Natural killer cell treated with Interleukin-12 subunit alpha and Interleukin-12 subunit beta and Interleukin-15 and Interleukin-18, amount 100 ng/mL, for 72 hours (primary cell): ENCODE data around the gene FBXO17. TPM values are rescaled to one million over a fixed set of nuclear protein-coding genes. Genes with fewer than 3 reads are reported as not detected.
"Not testable (repeated sequence)": the region's sequence is repeated elsewhere in the genome, so short reads cannot be mapped to it uniquely, and the experiment has no call there.

Experiments
- ATAC-seq, 2 donors: fragments of 150-1000 bp; cut with Tn5 transposase in 1 of 2; sonication (Bioruptor Pico), chemical (Tn5 transposase) in 1 of 2; 2 replicates each; pipeline ENCODE4 v1.10.0; 2021
- DNase-seq: peaks from one replicate; pipeline ENCODE4 v3.0.0; 2022; ENCODE audit warnings: low spot score
- H3K27ac Mint-ChIP-seq, 2 donors: 1 replicate in 1 of 2; 2 replicates in 1 of 2; pipeline ENCODE4 v1.8.0; 2022; ENCODE audit warnings: mixed read lengths in 2 of 2, mild to moderate bottlenecking in 1 of 2, moderate library complexity in 1 of 2
- H3K27me3 Mint-ChIP-seq, 2 donors: 1 replicate in 1 of 2; 2 replicates in 1 of 2; pipeline ENCODE4 v1.8.0; 2022; ENCODE audit warnings: mixed read lengths in 2 of 2
- H3K36me3 Mint-ChIP-seq: one replicate; pipeline ENCODE4 v1.8.0; 2022; ENCODE audit warnings: mixed read lengths
- H3K4me1 Mint-ChIP-seq, 2 donors: 1 replicate in 1 of 2; 2 replicates in 1 of 2; pipeline ENCODE4 v1.8.0; 2022; ENCODE audit warnings: low read depth in 2 of 2, mixed read lengths in 2 of 2, mild to moderate bottlenecking in 1 of 2
- H3K4me3 Mint-ChIP-seq: one replicate; pipeline ENCODE4 v1.8.0; 2022; ENCODE audit warnings: mixed read lengths
- H3K9me3 Mint-ChIP-seq: 2 replicates; pipeline ENCODE4 v1.8.0; 2022; ENCODE audit warnings: mixed read lengths
- total RNA-seq, 2 donors: library from RNA; stranded (reverse); gene quantifications; one replicate each; pipeline ENCODE4 v1.2.3, GENCODE V29; 2022

Gene FBXO17, protein sequence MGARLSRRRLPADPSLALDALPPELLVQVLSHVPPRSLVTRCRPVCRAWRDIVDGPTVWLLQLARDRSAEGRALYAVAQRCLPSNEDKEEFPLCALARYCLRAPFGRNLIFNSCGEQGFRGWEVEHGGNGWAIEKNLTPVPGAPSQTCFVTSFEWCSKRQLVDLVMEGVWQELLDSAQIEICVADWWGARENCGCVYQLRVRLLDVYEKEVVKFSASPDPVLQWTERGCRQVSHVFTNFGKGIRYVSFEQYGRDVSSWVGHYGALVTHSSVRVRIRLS
- total RNA-seq, result not detected

DNA sequence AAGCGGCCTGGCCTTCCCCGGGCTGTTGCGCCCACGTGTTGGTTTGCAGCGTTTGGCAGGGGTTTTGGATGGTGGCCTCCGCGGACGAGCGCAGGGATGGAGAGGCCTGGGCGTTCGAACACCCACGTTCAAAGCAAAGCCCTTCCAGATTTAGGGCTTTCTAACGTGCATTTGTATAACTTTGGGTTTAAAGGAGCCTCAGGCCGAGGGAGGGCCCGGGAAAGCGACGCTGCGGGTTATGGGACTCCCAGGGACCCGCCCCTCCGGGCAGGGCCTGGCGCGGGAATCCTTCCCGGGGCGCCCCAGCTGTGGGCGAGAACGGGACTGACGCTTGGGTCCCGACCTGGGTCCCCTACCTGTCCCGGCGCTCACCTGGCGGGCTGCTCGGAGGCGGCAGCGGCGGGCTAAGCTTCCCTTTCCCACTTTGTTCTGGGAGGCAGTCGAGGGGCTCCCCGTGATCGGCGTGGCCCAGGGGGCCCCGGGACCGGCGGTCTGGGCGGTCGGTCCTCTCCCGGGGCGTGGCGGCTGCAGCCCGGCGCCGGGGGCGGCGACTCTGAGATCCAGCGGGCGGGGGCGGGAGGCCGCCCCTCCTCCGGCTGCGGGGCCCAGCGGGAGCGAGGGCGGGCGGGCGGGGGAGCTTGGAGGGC, at the start of gene FBXO17:
TSS of gene FBXO17 (minus strand) at position 529 of the 647 bp plus-strand sequence. CDS start 25,423 bp downstream, outside the sequence.
- H3K4me1 Mint-ChIP-seq, result peaks cover 10 to 13% of the 10 kb centered on the region in 2 donors
- H3K27ac Mint-ChIP-seq, result no peak within 1 kb of the TSS
- H3K27me3 Mint-ChIP-seq, result peaks cover 23% of the 10 kb centered on the region in 2 donors
- peak within 1 kb of the TSS; percentile 58 for H3K4me3 Mint-ChIP-seq
- ATAC-seq (peak in 1 of 2 donors; percentile 52), DNase-seq (no peak)
- no peaks in the 10 kb centered on the region for H3K36me3 Mint-ChIP-seq
- H3K9me3 Mint-ChIP-seq, result no peaks in the 10 kb centered on the region

DNA sequence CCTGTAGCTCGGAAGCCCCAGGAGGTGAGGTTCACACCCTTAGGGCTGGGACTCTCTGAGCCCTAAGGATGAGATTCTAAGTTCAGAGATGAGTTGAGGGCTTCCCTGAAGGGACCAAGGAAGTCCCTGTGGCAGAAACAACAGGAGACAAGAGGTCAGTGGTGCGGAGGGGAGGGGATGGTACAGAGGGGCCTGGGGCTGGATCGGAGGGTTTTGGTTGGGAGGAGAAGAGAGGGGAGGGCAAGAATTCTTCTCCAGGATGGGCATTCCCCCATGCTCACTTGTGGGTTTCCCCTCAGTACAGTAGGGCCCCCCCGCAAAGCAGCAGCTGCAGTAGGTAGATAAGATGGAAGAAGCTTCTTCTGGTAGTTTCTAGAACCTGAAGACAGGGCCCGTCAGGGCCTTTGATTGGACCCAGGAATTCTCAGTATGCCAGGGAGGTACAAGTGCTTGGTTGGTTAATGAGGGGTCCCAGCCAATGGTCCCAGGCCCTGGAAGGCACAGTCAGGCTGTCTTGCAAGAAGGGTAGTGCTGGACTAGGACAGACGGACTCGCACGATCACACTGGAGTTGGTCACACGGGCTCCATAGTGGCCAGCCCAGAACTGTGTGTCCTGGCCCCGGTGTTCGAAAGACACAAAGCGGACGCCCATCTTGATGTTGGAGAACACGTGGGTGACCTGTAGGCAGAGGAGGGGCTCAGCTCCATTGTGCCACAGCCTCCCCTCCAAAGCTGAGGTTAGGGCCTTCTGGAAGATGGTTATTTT, 49.5 kb upstream of the FBXO17 start:
- no peak overlapping the region for H3K27ac Mint-ChIP-seq
- H3K36me3 Mint-ChIP-seq, result no peaks in the 10 kb centered on the region
- no peaks in the 10 kb centered on the region for H3K9me3 Mint-ChIP-seq
- peaks cover 2 to 7% of the 10 kb centered on the region in 2 donors for H3K27me3 Mint-ChIP-seq
- H3K4me3 Mint-ChIP-seq, result no peak overlapping the region
- no peaks in the 10 kb centered on the region for H3K4me1 Mint-ChIP-seq
- DNase-seq (no peak), ATAC-seq (no peak)

DNA sequence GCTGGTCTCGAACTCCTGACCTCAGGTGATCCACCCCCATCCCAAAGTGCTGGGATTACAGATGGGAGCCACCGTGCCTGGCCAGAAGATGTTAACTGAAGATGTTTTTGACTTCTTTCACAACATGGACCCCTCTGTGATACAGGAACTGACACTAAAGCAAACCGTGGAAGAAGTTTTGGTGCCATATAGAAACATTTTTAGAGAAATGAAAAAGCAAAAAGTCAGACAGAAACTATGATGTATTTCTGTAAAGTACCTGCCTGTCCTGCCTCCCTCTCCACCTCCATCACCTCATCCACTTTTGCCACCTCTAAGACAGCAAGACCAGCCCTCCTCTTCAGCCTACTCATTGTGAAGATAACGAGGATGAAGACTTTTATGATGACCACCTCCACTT, 45.5 kb upstream of the FBXO17 start:
- H3K4me1 Mint-ChIP-seq, result no peaks in the 10 kb centered on the region
- DNase-seq, result no peak
- H3K27ac Mint-ChIP-seq, result no peak overlapping the region
- H3K36me3 Mint-ChIP-seq, result no peaks in the 10 kb centered on the region
- peak in 1 of 2 donors; percentile 66 for ATAC-seq
- no peaks in the 10 kb centered on the region for H3K9me3 Mint-ChIP-seq
- peaks cover 4 to 6% of the 10 kb centered on the region in 2 donors for H3K27me3 Mint-ChIP-seq
- no peak overlapping the region for H3K4me3 Mint-ChIP-seq

DNA sequence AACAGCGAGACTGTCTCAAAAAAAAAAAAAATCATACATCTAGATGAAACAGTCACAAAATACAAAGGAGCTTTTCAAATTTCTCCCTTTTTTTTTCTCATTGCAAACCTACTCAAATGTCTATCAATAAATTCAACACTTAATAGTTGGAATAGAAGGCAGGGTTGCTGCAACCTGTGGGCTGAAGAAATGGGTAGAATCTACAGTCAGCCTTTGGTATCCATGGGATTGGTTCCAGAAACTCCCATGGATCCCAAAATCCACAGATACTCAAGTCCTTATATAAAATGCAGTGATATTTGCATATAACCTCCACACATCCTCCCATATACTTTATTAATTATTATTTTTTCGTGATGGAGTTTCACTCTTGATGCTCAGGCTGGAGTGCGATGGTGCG, 42.1 kb upstream of the FBXO17 start:
- Mint-ChIP-seq H3K27ac (no peak overlapping the region), H3K27me3 (peaks cover 6 to 10% of the 10 kb centered on the region in 2 donors), H3K4me3 (no peak overlapping the region), H3K9me3 (no peaks in the 10 kb centered on the region), H3K4me1 (no peaks in the 10 kb centered on the region), H3K36me3 (no peaks in the 10 kb centered on the region)
- ATAC-seq, result no peak
- no peak for DNase-seq

DNA sequence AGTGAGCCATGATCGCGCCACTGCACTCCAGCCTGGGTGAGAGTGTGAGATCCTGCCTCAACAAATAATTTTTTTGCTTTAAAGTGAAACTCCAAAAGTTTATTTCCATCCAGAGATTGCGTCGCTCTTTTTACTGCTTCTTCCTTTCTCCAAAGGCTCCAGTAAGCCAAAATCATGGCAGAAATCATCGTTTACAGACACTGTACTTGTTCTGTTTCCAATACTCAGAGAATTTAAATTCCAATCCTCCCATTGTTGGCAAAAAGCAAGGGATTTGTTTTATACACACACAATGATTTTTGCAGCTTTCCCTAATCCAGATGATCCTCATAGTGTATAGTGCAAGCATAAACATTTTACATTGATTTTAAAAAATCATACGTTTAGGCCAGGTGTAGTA, 41.5 kb upstream of the FBXO17 start:
- H3K4me1 Mint-ChIP-seq, result no peaks in the 10 kb centered on the region
- H3K27ac Mint-ChIP-seq, result no peak overlapping the region
- H3K36me3 Mint-ChIP-seq, result no peaks in the 10 kb centered on the region
- H3K4me3 Mint-ChIP-seq, result no peak overlapping the region
- peaks cover 6 to 10% of the 10 kb centered on the region in 2 donors for H3K27me3 Mint-ChIP-seq
- no peak for ATAC-seq
- H3K9me3 Mint-ChIP-seq, result no peaks in the 10 kb centered on the region
- DNase-seq, result no peak

DNA sequence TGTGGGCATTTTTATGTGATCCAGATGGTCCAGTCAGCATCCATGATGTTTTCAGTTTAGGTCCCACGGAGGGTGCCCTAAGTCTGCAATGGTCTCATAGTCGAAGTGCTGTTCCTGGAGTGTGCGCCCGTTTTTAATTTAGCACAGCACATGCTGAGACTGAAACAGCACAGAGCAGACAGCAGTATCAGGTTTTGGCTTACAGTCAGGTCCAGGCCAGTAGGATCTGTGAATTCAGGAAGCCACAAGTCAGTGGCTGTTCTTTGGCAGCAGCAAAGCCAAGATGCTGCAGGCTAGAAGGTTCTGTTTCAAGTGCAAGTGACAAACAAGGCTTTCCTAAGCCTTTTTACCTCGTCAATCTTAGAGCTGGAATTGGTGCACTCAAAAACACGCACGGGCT, 38.5 kb upstream of the FBXO17 start:
- no peak overlapping the region for H3K27ac Mint-ChIP-seq
- ATAC-seq (no peak), DNase-seq (no peak)
- no peaks in the 10 kb centered on the region for H3K4me1 Mint-ChIP-seq
- H3K36me3 Mint-ChIP-seq, result no peaks in the 10 kb centered on the region
- H3K9me3 Mint-ChIP-seq, result no peaks in the 10 kb centered on the region
- H3K27me3 Mint-ChIP-seq, result peaks cover 6 to 16% of the 10 kb centered on the region in 2 donors
- no peak overlapping the region for H3K4me3 Mint-ChIP-seq

DNA sequence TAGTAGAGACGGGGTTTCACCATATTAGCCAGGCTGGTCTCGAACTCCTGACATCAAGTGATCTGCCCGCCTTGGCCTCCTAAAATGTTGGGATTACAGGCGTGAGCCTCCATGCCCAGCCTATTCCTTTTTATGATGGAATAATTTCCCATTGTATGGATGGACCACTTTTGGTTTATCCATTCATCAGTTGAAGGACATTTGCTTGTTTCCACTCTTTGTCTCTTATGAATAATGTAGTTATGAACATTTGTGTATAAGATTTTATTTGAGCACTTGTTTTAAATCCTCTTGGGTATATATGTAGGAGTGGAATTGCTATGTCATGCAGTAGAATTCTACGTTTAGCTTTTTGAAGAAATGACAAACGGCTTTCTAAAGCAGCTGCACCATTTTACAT, 33.5 kb upstream of the FBXO17 start:
- H3K27ac Mint-ChIP-seq, result no peak overlapping the region
- no peak overlapping the region for H3K4me3 Mint-ChIP-seq
- H3K9me3 Mint-ChIP-seq, result no peaks in the 10 kb centered on the region
- DNase-seq (no peak), ATAC-seq (no peak)
- no peaks in the 10 kb centered on the region for H3K36me3 Mint-ChIP-seq
- peaks cover 6 to 21% of the 10 kb centered on the region in 2 donors for H3K27me3 Mint-ChIP-seq
- peaks cover 4 to 9% of the 10 kb centered on the region in 2 donors for H3K4me1 Mint-ChIP-seq

DNA sequence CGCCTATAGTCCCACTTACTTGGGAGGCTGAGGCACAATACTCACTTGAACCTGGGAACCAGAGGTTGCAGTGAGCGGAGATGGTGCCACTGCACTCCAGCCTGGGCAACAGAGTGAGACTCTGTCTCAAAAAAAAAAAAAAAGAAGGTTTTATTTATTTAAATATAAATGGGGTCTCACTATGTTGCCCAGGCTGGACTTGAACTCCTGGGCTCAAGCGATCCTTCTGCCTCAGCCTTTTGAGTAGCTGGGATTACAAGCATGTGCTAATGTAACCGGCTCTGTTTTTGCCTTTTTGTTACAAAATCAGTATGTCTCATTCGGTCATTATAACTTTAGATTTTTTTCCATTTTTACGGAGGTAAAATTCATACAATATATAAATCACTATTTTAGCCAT, 32.6 kb upstream of the FBXO17 start:
- H3K27me3 Mint-ChIP-seq, result peaks cover 6 to 21% of the 10 kb centered on the region in 2 donors
- H3K9me3 Mint-ChIP-seq, result no peaks in the 10 kb centered on the region
- H3K27ac Mint-ChIP-seq, result no peak overlapping the region
- ATAC-seq, result no peak
- H3K36me3 Mint-ChIP-seq, result no peaks in the 10 kb centered on the region
- DNase-seq, result no peak
- H3K4me1 Mint-ChIP-seq, result peaks cover 4 to 9% of the 10 kb centered on the region in 2 donors
- H3K4me3 Mint-ChIP-seq, result no peak overlapping the region

DNA sequence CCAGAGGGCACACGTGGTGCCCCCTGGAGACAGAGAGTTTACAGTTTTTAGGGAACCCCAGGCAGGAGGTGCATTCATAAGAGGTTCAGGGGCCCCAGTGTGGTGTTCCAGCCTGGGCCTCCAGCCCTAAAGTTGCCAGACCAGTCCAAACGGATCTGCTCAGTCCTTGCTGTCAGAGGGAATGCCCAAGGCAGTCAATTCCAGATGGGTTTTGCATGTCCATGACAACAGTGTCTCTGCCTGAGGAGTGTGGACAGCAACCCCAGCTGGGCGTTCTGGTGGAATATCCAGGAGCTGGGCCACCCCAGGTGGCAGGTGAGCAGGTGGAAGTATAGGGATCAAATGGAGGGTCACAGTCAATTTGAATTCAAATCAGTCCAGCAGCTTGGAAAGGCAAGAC, 31.6 kb upstream of the FBXO17 start:
- Mint-ChIP-seq H3K9me3 (no peaks in the 10 kb centered on the region), H3K4me1 (peaks cover 4 to 9% of the 10 kb centered on the region in 2 donors), H3K4me3 (no peak overlapping the region), H3K27me3 (peaks cover 10 to 21% of the 10 kb centered on the region in 2 donors), H3K36me3 (no peaks in the 10 kb centered on the region), H3K27ac (no peak overlapping the region)
- DNase-seq, result no peak
- ATAC-seq, result no peak

DNA sequence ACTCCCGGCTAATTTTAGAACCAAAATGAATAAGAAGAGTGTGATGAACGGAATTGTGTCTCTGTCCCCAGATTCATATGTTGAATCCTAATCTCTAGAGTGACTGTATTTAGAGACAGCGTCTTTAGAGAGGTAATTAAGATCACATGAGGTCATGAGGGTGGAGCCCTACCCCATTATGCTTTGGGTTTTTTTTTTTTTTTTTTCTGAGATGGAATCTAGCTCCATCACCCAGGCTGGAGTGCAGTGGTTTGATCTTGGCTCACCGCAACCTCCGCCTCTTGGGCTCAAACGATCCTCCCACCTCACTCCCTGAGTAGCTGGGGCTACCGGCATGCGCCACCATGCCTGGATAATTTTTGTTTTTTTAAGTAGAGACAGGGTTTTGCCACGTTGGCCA, 28.9 kb upstream of the FBXO17 start:
- ATAC-seq, result no peak
- DNase-seq, result no peak
- H3K36me3 Mint-ChIP-seq, result no peaks in the 10 kb centered on the region

DNA sequence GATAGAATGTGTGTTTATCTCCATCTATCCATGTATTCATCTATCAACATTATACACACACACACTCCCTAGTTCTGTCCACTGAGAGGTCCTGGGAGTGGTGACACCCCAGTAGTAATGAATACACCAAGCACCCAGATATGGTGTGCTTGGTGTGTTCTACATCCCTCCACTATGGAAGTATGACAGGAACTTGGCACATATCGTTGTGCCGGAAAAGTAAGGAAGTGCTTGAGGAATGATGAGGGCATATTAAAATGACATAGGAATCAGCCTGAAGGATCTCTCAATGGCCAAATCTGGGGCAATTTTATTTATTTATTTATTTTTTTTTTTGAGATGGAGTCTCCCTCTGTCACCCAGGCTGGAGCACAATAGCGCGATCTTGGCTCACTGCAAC, 28.3 kb upstream of the FBXO17 start:
- peaks cover 4 to 9% of the 10 kb centered on the region in 2 donors for H3K4me1 Mint-ChIP-seq
- no peak overlapping the region for H3K27ac Mint-ChIP-seq
- no peaks in the 10 kb centered on the region for H3K9me3 Mint-ChIP-seq
- DNase-seq (no peak), ATAC-seq (no peak)
- H3K27me3 Mint-ChIP-seq, result peaks cover 12 to 19% of the 10 kb centered on the region in 2 donors
- no peak overlapping the region for H3K4me3 Mint-ChIP-seq
- no peaks in the 10 kb centered on the region for H3K36me3 Mint-ChIP-seq

More for the DNA sequence above, 28.9 kb upstream of the FBXO17 start:
- no peaks in the 10 kb centered on the region for H3K9me3 Mint-ChIP-seq
- H3K27ac Mint-ChIP-seq, result no peak overlapping the region
- H3K4me3 Mint-ChIP-seq, result no peak overlapping the region
- H3K4me1 Mint-ChIP-seq, result peaks cover 4 to 9% of the 10 kb centered on the region in 2 donors
- peaks cover 12 to 25% of the 10 kb centered on the region in 2 donors for H3K27me3 Mint-ChIP-seq

DNA sequence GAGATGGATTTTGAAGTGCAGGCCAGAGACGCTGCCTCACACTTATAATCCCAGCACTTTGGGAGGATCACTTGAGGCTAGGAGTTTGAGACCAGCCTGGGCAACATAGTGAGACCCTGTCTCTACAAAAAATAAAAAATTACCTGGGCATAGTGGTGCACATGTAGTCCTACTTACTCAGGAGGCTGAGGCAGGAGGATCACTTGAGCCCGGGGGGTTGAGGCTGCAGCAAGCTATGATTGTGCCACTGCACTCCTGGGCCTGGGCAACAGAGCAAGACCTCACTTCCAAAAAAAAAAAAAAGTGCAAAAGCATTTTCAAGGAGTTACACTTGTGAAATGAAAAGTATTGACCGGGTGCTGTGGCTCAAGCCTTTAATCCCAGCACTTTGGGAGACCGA, 27.6 kb upstream of the FBXO17 start:
- Mint-ChIP-seq H3K4me1 (peaks cover 4 to 9% of the 10 kb centered on the region in 2 donors), H3K4me3 (no peak overlapping the region), H3K9me3 (no peaks in the 10 kb centered on the region), H3K36me3 (no peaks in the 10 kb centered on the region), H3K27ac (no peak overlapping the region), H3K27me3 (peaks cover 12 to 16% of the 10 kb centered on the region in 2 donors)
- ATAC-seq, result no peak
- no peak for DNase-seq

DNA sequence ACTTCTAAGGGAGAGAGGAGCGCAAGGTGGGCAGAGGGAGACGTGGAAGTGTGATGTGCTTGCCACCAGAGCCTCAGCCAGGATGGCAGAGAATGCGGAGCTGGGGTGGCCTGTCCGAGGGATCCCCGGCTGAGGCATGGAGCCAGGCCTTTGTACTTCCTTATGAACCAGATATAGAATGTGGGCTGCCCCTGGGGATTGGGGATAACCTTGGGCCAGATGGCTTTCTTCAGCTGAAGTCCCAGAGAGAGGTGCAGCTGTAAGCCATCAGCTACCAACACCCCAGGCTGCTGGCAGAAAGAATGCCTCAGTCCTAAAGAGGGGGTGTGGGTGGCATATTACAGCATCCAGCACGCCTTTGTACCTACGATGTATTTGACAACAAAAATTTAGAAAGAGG, 25.5 kb upstream of the FBXO17 start:
- Mint-ChIP-seq H3K27me3 (peaks cover 7 to 10% of the 10 kb centered on the region in 2 donors), H3K36me3 (no peaks in the 10 kb centered on the region), H3K9me3 (no peaks in the 10 kb centered on the region), H3K4me3 (no peak overlapping the region), H3K27ac (no peak overlapping the region), H3K4me1 (peaks cover 0 to 4% of the 10 kb centered on the region in 2 donors)
- DNase-seq (no peak), ATAC-seq (no peak)

DNA sequence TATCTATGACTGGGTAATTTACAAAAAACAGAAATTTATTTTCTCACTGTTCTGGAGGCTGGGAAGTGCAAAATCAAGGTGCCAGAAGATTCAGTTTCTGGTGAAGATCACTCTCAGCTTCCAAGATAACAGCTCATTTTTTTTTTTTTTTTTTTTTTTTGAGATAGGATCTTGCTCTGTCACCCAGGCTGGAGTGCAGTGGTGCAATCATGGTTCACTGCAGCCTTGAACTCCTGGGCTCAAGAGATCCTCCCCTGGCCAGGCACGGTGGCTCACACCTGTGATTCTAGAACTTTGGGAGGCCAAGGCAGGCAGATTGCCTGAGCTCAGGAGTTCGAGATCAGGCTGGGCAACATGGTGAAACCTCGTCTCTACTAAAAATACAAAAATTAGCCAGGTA, 22.0 kb upstream of the FBXO17 start:
- not testable (repeated sequence) for H3K27ac Mint-ChIP-seq, H3K36me3 Mint-ChIP-seq, H3K9me3 Mint-ChIP-seq, H3K4me3 Mint-ChIP-seq, ATAC-seq, H3K4me1 Mint-ChIP-seq, DNase-seq
- peaks cover 7 to 11% of the 10 kb centered on the region in 2 donors for H3K27me3 Mint-ChIP-seq
